HepG2 (cell line): ENCODE data around the gene DCP2. TPM values are rescaled to one million over a fixed set of nuclear protein-coding genes. Genes with fewer than 3 reads are reported as not detected.

Source experiments
- ADNP ChIP-seq: sonication (generic); formaldehyde crosslinking; IDR thresholded peaks from 2 replicates; pipeline ENCODE4 v1.4.0; 2020; ENCODE audit warnings: missing genetic modification reagents
- ELF4 ChIP-seq: sonication (generic); formaldehyde crosslinking; IDR thresholded peaks from 2 replicates; pipeline ENCODE4 v1.5.0; 2020; ENCODE audit warnings: missing genetic modification reagents, mild to moderate bottlenecking, moderate library complexity, borderline replicate concordance
- HNF4A ChIP-seq: sonication (generic); formaldehyde crosslinking; IDR thresholded peaks from 2 replicates; pipeline ENCODE4 v1.4.0; 2020; ENCODE audit warnings: missing genetic modification reagents
- PHF21A ChIP-seq: sonication (generic); formaldehyde crosslinking; IDR thresholded peaks from 2 replicates; pipeline ENCODE4 v1.5.0; 2020; ENCODE audit warnings: mild to moderate bottlenecking, missing genetic modification reagents
- THAP11 ChIP-seq: IDR thresholded peaks from 2 replicates; pipeline ENCODE4 v1.6.1; 2016; ENCODE audit warnings: missing biosample characterization, missing genetic modification reagents
- ZNF513 ChIP-seq: sonication (generic); formaldehyde crosslinking; conservative IDR thresholded peaks from 2 replicates; pipeline ENCODE4 v1.5.0; 2020; ENCODE audit warnings: missing genetic modification reagents
- ZNF572 ChIP-seq: sonication (generic); formaldehyde crosslinking; IDR thresholded peaks from 2 replicates; pipeline ENCODE4 v1.5.1; 2020; ENCODE audit warnings: mild to moderate bottlenecking, missing genetic modification reagents
- ZNF773 ChIP-seq: sonication (generic); formaldehyde crosslinking; IDR thresholded peaks from 2 replicates; pipeline ENCODE4 v1.4.0; 2020; ENCODE audit warnings: missing genetic modification reagents, borderline replicate concordance
- polyA plus RNA-seq, 8 experiments: library from polyadenylated mRNA; depleted of rRNA in 3 of 8; stranded (reverse) in 7 of 8; unstranded in 1 of 8; fragments of >200 nt; fragmentation: Illumina TruSeq in 4 of 8; extraction: Trizol in 4 of 8; gene quantifications; 2 replicates each; pipeline versions ENCODE4 v1.2.1 to v1.2.3, GENCODE V29; 2011 to 2016; ENCODE audit warnings: low read depth in 4 of 8, missing spikeins in 1 of 8, mixed read lengths in 1 of 8; ENCODE audit not compliant: insufficient read depth in 1 of 8
- total RNA-seq, 5 experiments: library from RNA; depleted of rRNA; stranded (reverse); fragments of >200 nt; fragmentation: Illumina TruSeq; extraction: Trizol; gene quantifications; 2 replicates each; pipeline ENCODE4 v1.2.3, GENCODE V29; 2016; ENCODE audit warnings: low read depth in 1 of 5
- TF ChIP-seq, protein P1 (sequence below): sonication (generic); formaldehyde crosslinking; IDR thresholded peaks from 2 replicates; pipeline ENCODE4 v1.5.0; 2020; ENCODE audit warnings: mild to moderate bottlenecking, missing genetic modification reagents
- TF ChIP-seq, protein P2 (sequence below): IDR thresholded peaks from 2 replicates; pipeline ENCODE4 v1.4.0; 2020; ENCODE audit warnings: mild to moderate bottlenecking, missing genetic modification reagents

Gene DCP2
- total and polyA plus RNA-seq, 2 of the 13 experiments (the other 11 are each of a cell fraction or from before 2014, with no cell fraction given): 16.2 to 63.4 TPM

- TF ChIP-seq PHF21A: no peak
- TF ChIP-seq ELF4 (CRISPR knock-in tag): no peak
- TF ChIP-seq, protein P1, sequence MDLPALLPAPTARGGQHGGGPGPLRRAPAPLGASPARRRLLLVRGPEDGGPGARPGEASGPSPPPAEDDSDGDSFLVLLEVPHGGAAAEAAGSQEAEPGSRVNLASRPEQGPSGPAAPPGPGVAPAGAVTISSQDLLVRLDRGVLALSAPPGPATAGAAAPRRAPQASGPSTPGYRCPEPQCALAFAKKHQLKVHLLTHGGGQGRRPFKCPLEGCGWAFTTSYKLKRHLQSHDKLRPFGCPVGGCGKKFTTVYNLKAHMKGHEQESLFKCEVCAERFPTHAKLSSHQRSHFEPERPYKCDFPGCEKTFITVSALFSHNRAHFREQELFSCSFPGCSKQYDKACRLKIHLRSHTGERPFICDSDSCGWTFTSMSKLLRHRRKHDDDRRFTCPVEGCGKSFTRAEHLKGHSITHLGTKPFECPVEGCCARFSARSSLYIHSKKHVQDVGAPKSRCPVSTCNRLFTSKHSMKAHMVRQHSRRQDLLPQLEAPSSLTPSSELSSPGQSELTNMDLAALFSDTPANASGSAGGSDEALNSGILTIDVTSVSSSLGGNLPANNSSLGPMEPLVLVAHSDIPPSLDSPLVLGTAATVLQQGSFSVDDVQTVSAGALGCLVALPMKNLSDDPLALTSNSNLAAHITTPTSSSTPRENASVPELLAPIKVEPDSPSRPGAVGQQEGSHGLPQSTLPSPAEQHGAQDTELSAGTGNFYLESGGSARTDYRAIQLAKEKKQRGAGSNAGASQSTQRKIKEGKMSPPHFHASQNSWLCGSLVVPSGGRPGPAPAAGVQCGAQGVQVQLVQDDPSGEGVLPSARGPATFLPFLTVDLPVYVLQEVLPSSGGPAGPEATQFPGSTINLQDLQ: no peak
- peak; percentile 60; the same call in 1 of the 2 replicates for TF ChIP-seq ADNP (CRISPR knock-in tag)
- no peak for TF ChIP-seq ZNF513 (CRISPR knock-in tag)
- no peak for TF ChIP-seq ZNF773 (CRISPR knock-in tag)
- TF ChIP-seq THAP11 (CRISPR knock-in tag): no peak
- TF ChIP-seq ZNF572 (CRISPR knock-in tag): no peak
- TF ChIP-seq HNF4A (CRISPR knock-in tag): peak; percentile 56
- TF ChIP-seq, protein P2, sequence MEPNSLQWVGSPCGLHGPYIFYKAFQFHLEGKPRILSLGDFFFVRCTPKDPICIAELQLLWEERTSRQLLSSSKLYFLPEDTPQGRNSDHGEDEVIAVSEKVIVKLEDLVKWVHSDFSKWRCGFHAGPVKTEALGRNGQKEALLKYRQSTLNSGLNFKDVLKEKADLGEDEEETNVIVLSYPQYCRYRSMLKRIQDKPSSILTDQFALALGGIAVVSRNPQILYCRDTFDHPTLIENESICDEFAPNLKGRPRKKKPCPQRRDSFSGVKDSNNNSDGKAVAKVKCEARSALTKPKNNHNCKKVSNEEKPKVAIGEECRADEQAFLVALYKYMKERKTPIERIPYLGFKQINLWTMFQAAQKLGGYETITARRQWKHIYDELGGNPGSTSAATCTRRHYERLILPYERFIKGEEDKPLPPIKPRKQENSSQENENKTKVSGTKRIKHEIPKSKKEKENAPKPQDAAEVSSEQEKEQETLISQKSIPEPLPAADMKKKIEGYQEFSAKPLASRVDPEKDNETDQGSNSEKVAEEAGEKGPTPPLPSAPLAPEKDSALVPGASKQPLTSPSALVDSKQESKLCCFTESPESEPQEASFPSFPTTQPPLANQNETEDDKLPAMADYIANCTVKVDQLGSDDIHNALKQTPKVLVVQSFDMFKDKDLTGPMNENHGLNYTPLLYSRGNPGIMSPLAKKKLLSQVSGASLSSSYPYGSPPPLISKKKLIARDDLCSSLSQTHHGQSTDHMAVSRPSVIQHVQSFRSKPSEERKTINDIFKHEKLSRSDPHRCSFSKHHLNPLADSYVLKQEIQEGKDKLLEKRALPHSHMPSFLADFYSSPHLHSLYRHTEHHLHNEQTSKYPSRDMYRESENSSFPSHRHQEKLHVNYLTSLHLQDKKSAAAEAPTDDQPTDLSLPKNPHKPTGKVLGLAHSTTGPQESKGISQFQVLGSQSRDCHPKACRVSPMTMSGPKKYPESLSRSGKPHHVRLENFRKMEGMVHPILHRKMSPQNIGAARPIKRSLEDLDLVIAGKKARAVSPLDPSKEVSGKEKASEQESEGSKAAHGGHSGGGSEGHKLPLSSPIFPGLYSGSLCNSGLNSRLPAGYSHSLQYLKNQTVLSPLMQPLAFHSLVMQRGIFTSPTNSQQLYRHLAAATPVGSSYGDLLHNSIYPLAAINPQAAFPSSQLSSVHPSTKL: peak; percentile 44
Measured at GRCh38 chr5:112967520-112968083, 9.0 kb upstream of the DCP2 start (continued).
